NCI-H226 (cell line): Measurements from ENCODE around the gene MED14.

Experiments
- DNase-seq: peaks from one replicate; pipeline ENCODE4 v3.0.0-alpha.2; 2015

Gene MED14

GRCh38 chrX:40663078-40663740 is 72.1 kb downstream of the MED14 start:
- no peak for DNase-seq

GRCh38 chrX:40661489-40661888 is 73.9 kb downstream of the MED14 start:
- no peak for DNase-seq

GRCh38 chrX:40660381-40660780 is 75.0 kb downstream of the MED14 start:
- no peak for DNase-seq

GRCh38 chrX:40653535-40653934 is 81.8 kb downstream of the MED14 start:
- no peak for DNase-seq

GRCh38 chrX:40652664-40653063 is 82.7 kb downstream of the MED14 start:
- DNase-seq, result no peak

- no peak for DNase-seq
Observed at GRCh38 chrX:40651620-40652223, 83.6 kb downstream of the MED14 start.

- DNase-seq, result peak; percentile 65
Observed at GRCh38 chrX:40647307-40648197, 87.8 kb downstream of the MED14 start, which contains the start of gene CXorf38. Gene CXorf38, minus strand, starts transcription at chrX:40647561. Its CDS starts 41 bp downstream, at chrX:40647520.

- DNase-seq, result no peak
Observed at GRCh38 chrX:40646489-40647306, 88.6 kb downstream of the MED14 start.

- DNase-seq, result peak; percentile 44
Observed at GRCh38 chrX:40644821-40645358, 90.5 kb downstream of the MED14 start.

GRCh38 chrX:40644176-40644575 is 91.2 kb downstream of the MED14 start:
- peak; percentile 41 for DNase-seq

- DNase-seq, result no peak
Observed at GRCh38 chrX:40637687-40638086, 97.7 kb downstream of the MED14 start.

GRCh38 chrX:40632199-40632598 is 103.1 kb downstream of the MED14 start:
- DNase-seq, result no peak

- DNase-seq, result no peak
Observed at GRCh38 chrX:40628506-40628905, 106.8 kb downstream of the MED14 start.

GRCh38 chrX:40625294-40625693 is 110.0 kb downstream of the MED14 start:
- DNase-seq, result no peak

GRCh38 chrX:40623665-40624064 is 111.7 kb downstream of the MED14 start:
- no peak for DNase-seq

GRCh38 chrX:40623139-40623536 is 112.2 kb downstream of the MED14 start, which contains the start of gene MPC1L:
Gene MPC1L, plus strand, starts transcription at chrX:40623428. Its CDS starts 138 bp downstream, at chrX:40623566.
- no peak for DNase-seq

- DNase-seq, result no peak
Observed at GRCh38 chrX:40622479-40623138, 112.7 kb downstream of the MED14 start.

GRCh38 chrX:40617566-40617965 is 117.8 kb downstream of the MED14 start:
- no peak for DNase-seq

GRCh38 chrX:40615976-40616375 is 119.4 kb downstream of the MED14 start:
- no peak for DNase-seq

GRCh38 chrX:40612511-40612910 is 122.8 kb downstream of the MED14 start:
- DNase-seq, result no peak

- no peak for DNase-seq
Observed at GRCh38 chrX:40607381-40607780, 128.0 kb downstream of the MED14 start.

GRCh38 chrX:40603446-40603845 is 131.9 kb downstream of the MED14 start:
- DNase-seq, result no peak
